ENCODE results near the gene RRP15.
A peak's percentile ranks its signal among the peaks of the same experiment; 100 is the strongest.

RRP15 gene

GRCh38 chr1:218344814-218345672, 60.0 kb downstream of the RRP15 start, which contains the start of gene TGFB2:
Gene TGFB2 (plus strand): TSS chr1:218345336. CDS start chr1:218346702, 1,366 bp downstream.
- DNase-seq: peak; percentile 47 to 61

DNA sequence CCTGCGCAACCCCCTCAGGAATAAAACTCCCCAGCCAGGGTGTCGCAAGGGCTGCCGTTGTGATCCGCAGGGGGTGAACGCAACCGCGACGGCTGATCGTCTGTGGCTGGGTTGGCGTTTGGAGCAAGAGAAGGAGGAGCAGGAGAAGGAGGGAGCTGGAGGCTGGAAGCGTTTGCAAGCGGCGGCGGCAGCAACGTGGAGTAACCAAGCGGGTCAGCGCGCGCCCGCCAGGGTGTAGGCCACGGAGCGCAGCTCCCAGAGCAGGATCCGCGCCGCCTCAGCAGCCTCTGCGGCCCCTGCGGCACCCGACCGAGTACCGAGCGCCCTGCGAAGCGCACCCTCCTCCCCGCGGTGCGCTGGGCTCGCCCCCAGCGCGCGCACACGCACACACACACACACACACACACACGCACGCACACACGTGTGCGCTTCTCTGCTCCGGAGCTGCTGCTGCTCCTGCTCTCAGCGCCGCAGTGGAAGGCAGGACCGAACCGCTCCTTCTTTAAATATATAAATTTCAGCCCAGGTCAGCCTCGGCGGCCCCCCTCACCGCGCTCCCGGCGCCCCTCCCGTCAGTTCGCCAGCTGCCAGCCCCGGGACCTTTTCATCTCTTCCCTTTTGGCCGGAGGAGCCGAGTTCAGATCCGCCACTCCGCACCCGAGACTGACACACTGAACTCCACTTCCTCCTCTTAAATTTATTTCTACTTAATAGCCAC, 60.7 kb downstream of the RRP15 start:
- no peak for DNase-seq

DNA sequence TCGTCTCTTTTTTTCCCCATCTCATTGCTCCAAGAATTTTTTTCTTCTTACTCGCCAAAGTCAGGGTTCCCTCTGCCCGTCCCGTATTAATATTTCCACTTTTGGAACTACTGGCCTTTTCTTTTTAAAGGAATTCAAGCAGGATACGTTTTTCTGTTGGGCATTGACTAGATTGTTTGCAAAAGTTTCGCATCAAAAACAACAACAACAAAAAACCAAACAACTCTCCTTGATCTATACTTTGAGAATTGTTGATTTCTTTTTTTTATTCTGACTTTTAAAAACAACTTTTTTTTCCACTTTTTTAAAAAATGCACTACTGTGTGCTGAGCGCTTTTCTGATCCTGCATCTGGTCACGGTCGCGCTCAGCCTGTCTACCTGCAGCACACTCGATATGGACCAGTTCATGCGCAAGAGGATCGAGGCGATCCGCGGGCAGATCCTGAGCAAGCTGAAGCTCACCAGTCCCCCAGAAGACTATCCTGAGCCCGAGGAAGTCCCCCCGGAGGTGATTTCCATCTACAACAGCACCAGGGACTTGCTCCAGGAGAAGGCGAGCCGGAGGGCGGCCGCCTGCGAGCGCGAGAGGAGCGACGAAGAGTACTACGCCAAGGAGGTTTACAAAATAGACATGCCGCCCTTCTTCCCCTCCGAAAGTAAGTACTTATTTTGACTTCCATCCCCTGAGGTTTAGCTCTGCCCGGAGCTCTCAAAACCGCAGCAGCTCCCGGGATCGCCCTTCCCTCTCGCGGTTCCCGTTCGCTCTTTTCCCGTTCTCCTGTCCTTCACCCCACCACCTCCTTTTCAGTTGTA, 61.5 kb downstream of the RRP15 start:
- no peak for DNase-seq

DNA sequence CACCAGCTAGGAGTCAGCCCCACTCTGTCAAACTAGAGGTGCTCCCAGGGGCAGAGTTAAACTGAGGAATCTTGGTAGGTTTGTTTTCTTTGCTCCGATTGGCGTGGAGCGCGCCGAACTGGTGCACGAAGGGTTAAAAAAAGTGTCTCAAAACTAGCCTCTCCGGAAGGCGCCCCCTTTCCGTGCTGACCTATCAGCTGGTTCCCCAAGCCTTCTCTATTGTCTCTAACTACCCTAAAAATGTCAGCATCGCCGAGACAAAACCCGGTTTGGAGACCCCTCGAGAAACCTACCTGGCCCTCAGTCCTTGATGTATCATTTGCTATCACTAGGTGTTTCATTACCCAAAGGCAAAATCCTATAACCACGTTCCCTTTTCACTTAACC, 62.2 kb downstream of the RRP15 start:
- no peak for DNase-seq

GRCh38 chr1:218347723-218348627, 62.9 kb downstream of the RRP15 start:
- DNase-seq: no peak

DNA sequence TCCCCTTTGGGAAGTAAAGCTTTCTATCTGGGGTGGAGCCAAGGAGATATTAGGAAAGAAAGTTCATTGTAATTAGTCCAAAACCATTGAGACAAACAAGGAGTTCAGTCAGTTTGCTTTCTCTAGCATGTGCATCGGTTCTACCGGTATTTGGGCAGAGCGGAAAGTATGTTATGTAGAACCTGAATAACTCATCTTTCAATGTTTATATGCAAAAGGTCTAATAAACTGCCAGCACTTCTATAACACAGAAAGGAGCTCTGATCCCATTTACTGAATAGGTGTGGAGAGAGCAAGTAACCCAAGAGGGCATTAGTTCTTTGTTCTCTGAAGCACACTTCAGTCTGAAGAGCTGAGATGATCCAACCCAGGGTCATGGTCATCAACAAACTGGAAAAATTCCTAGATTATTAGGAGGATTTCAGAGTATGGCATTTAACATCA, 63.6 kb downstream of the RRP15 start:
- no peak for DNase-seq

- no peak for DNase-seq
These were observed 64.4 kb downstream of the RRP15 start for GRCh38 chr1:218349348-218350034.

DNA sequence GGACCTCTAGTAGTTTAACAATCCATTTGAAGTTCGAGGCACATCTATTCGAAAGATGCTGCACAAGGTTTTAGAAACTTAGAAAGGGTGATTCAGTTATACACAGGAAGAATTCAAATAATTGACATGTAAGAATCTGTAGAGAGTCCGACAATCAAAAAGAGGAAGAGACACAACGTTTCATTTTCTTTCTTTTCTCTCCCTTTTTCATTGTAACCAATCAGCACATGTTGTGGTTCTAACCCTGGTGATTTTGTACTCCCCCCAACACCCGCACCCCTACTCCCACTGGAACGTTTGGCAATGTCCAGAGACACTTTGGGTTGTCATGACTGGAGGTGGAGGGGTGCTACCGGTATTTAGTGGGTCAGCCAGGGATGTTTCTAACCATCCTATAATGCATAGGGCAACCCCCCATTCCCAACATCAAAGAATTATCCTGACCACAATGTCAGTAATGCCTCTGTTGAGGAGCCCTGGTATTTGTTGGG, 65.0 kb downstream of the RRP15 start:
- no peak for DNase-seq

GRCh38 chr1:218350801-218351266, 65.7 kb downstream of the RRP15 start:
- DNase-seq: no peak

GRCh38 chr1:218351391-218352074, 66.4 kb downstream of the RRP15 start:
- no peak for DNase-seq

- no peak for DNase-seq
These were observed 67.0 kb downstream of the RRP15 start for GRCh38 chr1:218352075-218352438.

- DNase-seq: no peak
These were observed 68.6 kb downstream of the RRP15 start for GRCh38 chr1:218353656-218354055.

DNA sequence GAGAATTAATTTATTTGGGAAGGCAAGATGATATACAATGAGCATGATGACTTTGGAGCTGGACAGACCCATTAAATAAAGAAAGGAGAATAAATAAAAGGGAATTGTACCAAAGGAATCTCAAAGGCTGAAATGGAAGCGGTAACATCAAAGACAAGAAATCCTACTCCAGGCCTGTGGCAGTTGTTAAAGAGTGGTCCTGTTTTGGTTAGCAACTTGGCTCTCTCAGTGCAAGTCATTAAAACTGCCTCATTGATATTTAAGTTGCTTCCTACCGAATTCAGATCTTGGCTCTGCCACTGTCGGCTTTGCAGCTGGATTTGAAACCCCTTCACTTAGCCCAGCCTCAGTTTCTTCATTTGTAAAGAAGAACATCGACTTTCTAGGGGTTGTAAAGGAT, 70.2 kb downstream of the RRP15 start:
- no peak for DNase-seq

- no peak for DNase-seq
These were observed 72.3 kb downstream of the RRP15 start for GRCh38 chr1:218357211-218357892.

- DNase-seq: no peak
These were observed 72.8 kb downstream of the RRP15 start for GRCh38 chr1:218357893-218358232.

- DNase-seq: no peak
These were observed 76.4 kb downstream of the RRP15 start for GRCh38 chr1:218361298-218362065.

DNA sequence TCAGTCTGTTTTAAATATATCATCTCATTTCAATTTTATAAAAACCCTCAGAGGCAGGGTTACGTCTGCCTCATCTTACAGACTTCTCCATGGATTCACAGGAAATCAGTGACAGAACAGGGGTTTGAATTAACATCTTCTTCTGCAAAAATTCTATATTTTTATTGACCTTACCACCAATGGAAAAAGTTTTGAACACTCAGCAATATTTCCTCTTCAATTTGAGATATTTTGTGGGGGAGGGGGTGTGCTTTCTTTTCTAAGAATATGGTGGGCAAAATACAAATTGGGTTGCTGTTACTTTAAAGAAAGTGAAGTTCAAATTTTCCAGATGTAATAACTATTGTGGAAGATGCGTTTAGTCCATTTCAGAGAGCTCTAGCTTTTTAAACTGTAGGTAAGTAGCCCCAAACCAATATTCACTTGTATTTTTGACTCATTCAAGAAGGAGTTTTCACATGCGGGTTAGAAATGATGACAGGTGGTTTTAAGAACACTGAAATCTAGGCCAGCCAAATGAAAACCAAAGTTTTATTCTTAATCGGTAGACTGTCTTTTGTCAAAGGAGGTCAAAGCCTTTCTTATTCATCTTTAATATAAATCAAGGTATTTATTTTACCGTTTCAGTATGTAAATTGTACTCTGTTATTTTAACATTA, 77.5 kb downstream of the RRP15 start:
- DNase-seq: no peak

DNA sequence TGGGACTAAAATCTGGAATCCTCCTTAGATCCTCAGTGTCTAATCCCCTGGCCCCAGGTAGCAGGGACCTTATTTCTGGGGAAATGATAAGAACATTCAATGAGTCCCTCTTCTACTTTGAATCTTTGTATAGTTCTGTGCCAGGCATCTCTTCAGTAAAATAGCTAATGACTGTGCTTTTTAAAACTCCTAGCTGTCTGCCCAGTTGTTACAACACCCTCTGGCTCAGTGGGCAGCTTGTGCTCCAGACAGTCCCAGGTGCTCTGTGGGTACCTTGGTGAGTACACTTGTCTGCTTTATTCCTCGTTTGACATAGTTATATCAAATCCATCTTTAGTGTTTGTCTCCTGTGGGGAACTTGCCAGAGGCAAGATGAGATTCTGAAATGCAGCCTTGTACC, 78.0 kb downstream of the RRP15 start:
- no peak for DNase-seq

Data from SHP77 (cell line).